Left cardiac atrium (tissue), 4 donors: ENCODE data around the gene AGMO. TPM values are rescaled to one million over a fixed set of nuclear protein-coding genes. Genes with fewer than 3 reads are reported as not detected.
A peak's percentile ranks its signal among the peaks of the same experiment; 100 is the strongest.

Experiments used
- ATAC-seq, 2 donors: fragments of 200-7000 bp; cut with Tn5 transposase; one replicate each; pipeline ENCODE4 v1.9.1; 2020; ENCODE audit warnings: mild to moderate bottlenecking in 2 of 2, moderate library complexity in 2 of 2
- DNase-seq: peaks from one replicate; pipeline ENCODE4 v3.0.0-alpha.2; 2020
- intact Hi-C, 2 donors: fragments of 100-400 bp; cut with DNase I; formaldehyde crosslinking; loops; one replicate each; pipeline versions ENCODE4 v1.14.1 to v1.15.1; 2022 to 2023
- total RNA-seq, 2 donors: library from RNA; stranded (reverse); fragmentation: NEBNext Ultra II Directional; extraction: Animal tissue kit (Norgen Biotek cat#: 25700); gene quantifications; one replicate each; pipeline ENCODE4 v1.2.1, GENCODE V29; 2021
- donor health status: DM: no; HTN: yes; CAD: no.
- donor health status: DM: no; HTN: yes; CAD: no; lungs with severe emphysema.
- donor health status: DM: yes; HTN: yes; CAD: no.
- donor health status: Dilated cardiomyopathy.

Gene AGMO
- total RNA-seq, 2 donors from 2014 or later, result 0.55 to 0.62 TPM

GRCh38 chr7:15508258-15508657 lies 53.6 kb downstream of the AGMO start:
- ATAC-seq (no peak), DNase-seq (no peak)
- intact Hi-C loops, result no loop called here

GRCh38 chr7:15507708-15508107 lies 54.1 kb downstream of the AGMO start:
- DNase-seq (no peak), ATAC-seq (no peak)
- intact Hi-C loops, result no loop called here

- intact Hi-C loops, result no loop called here
- DNase-seq (no peak), ATAC-seq (no peak)
Observed at GRCh38 chr7:15507171-15507570, 54.6 kb downstream of the AGMO start.

- ATAC-seq (no peak), DNase-seq (no peak)
- intact Hi-C loops, result no loop called here
Observed at GRCh38 chr7:15505761-15506160, 56.1 kb downstream of the AGMO start.

- DNase-seq (no peak), ATAC-seq (no peak)
- intact Hi-C loops, result no loop called here
Observed at GRCh38 chr7:15504351-15504750, 57.5 kb downstream of the AGMO start.

GRCh38 chr7:15503603-15504290 lies 58.1 kb downstream of the AGMO start:
- DNase-seq (no peak), ATAC-seq (no peak)
- intact Hi-C loops, result no loop called here

- DNase-seq (no peak), ATAC-seq (no peak)
- intact Hi-C loops, result no loop called here
Observed at GRCh38 chr7:15498465-15498864, 63.4 kb downstream of the AGMO start.

- intact Hi-C loops, result no loop called here
- DNase-seq (no peak), ATAC-seq (no peak)
Observed at GRCh38 chr7:15495170-15495569, 66.6 kb downstream of the AGMO start.

GRCh38 chr7:15494711-15495110 lies 67.1 kb downstream of the AGMO start:
- ATAC-seq (no peak), DNase-seq (no peak)
- intact Hi-C loops, result no loop called here

GRCh38 chr7:15491361-15491760 lies 70.5 kb downstream of the AGMO start:
- ATAC-seq (no peak), DNase-seq (no peak)
- intact Hi-C loops, result no loop called here

GRCh38 chr7:15490291-15490690 lies 71.5 kb downstream of the AGMO start:
- intact Hi-C loops, result no loop called here
- no peak for DNase-seq
- ATAC-seq, result no peak

GRCh38 chr7:15489861-15490260 lies 72.0 kb downstream of the AGMO start:
- no peak for DNase-seq
- intact Hi-C loops, result no loop called here
- no peak for ATAC-seq

- intact Hi-C loops, result no loop called here
- DNase-seq (no peak), ATAC-seq (no peak)
Observed at GRCh38 chr7:15489383-15489782, 72.4 kb downstream of the AGMO start.

GRCh38 chr7:15488401-15488800 lies 73.4 kb downstream of the AGMO start:
- intact Hi-C loops, result no loop called here
- DNase-seq, result no peak
- ATAC-seq, result no peak

GRCh38 chr7:15487896-15488295 lies 73.9 kb downstream of the AGMO start:
- intact Hi-C loops, result no loop called here
- ATAC-seq, result no peak

GRCh38 chr7:15485998-15486397 lies 75.8 kb downstream of the AGMO start:
- intact Hi-C loops, result no loop called here
- no peak for DNase-seq
- no peak for ATAC-seq

More at GRCh38 chr7:15487896-15488295, 73.9 kb downstream of the AGMO start:
- no peak for DNase-seq

GRCh38 chr7:15485431-15485830 lies 76.4 kb downstream of the AGMO start:
- intact Hi-C loops, result no loop called here
- DNase-seq (no peak), ATAC-seq (no peak)

GRCh38 chr7:15481132-15481531 lies 80.7 kb downstream of the AGMO start:
- DNase-seq (no peak), ATAC-seq (no peak)
- intact Hi-C loops, result no loop called here

- DNase-seq (no peak), ATAC-seq (peak in 1 of 2 donors; percentile 24)
- intact Hi-C loops, result no loop called here
Observed at GRCh38 chr7:15478401-15478800, 83.4 kb downstream of the AGMO start.

- intact Hi-C loops, result no loop called here
- DNase-seq, result no peak
- ATAC-seq, result no peak
Observed at GRCh38 chr7:15476531-15476918, 85.3 kb downstream of the AGMO start.

- ATAC-seq, result no peak
- DNase-seq, result no peak
- intact Hi-C loops, result no loop called here
Observed at GRCh38 chr7:15475808-15476530, 85.8 kb downstream of the AGMO start.
